ENCODE results near the gene SARM1. TPM values are rescaled to one million over a fixed set of nuclear protein-coding genes. Genes with fewer than 3 reads are reported as not detected.

SARM1 gene
- total and polyA plus RNA-seq, 2 of the 13 experiments (the other 11 are each of a cell fraction or from before 2014, with no cell fraction given) = 0.73 to 0.86 TPM

GRCh38 chr17:28342313-28342712 is 29.2 kb upstream of the SARM1 start:
- Histone ChIP-seq H3K4me2 (ENCODE audit: low read depth, low read length) (no peak overlapping the region), H3K79me2 (ENCODE audit: insufficient read depth, low read length) (peaks cover 11% of the 10 kb centered on the region), H3K27me3 (ENCODE audit: control insufficient read depth in 1 of 2, insufficient read depth in 2 of 2, low read length in 2 of 2) (no peaks in the 10 kb centered on the region), H3K4me3 (replicated peaks in 1 of 3; ENCODE audit: insufficient read depth in 1 of 3, low read depth in 2 of 3, low read length in 3 of 3) (no peak overlapping the region), H3K9me3 (ENCODE audit: low read length) (no peaks in the 10 kb centered on the region), H3K27ac (ENCODE audit: extremely low read length, insufficient read depth, low read length) (no peak overlapping the region), H4K20me1 (ENCODE audit: insufficient read depth, low read length) (no peaks in the 10 kb centered on the region; the same call in 1 of the 2 replicates), H3K36me3 (replicated peaks in 1 of 2; ENCODE audit: control insufficient read depth in 1 of 2, insufficient read depth in 2 of 2, low read length in 2 of 2) (peaks cover 28 to 52% of the 10 kb centered on the region in 2 experiments), H3K4me1 (ENCODE audit: insufficient read depth, low read length) (peaks cover 25% of the 10 kb centered on the region), H3K9ac (ENCODE audit: insufficient read depth, low read depth, low read length) (no peak overlapping the region), H2AFZ (ENCODE audit: low read length) (no peak overlapping the region)
- WGBS (ENCODE audit: low lambda C conversion rate) = over 99% methylated on average over 14 of the region's 14 CpGs
- no peak for ATAC-seq
- ChIA-PET POLR2A (no interaction called here), CTCF (ENCODE audit: low intra/inter-chr PET ratio, low total read pairs) (no interaction called here)
- FAIRE-seq = no peak
- intact Hi-C loops (cut with micrococcal nuclease; ENCODE audit: unreplicated experiment) = no loop called here
- no TSS peak for BruUV-seq (replicated peaks)
- no peak for DNase-seq (ENCODE audit: low spot score)
- in situ Hi-C loops (cut with HindIII; ENCODE audit: extremely low pct_ligation_motif_present, low pct_unique_long_range_greater_than_20kb) = no loop called here
- TF ChIP-seq ZNF367 (CRISPR knock-in tag; IDR thresholded peaks at IDR 0.05; ENCODE audit: borderline replicate concordance) (no peak), POLR2A (IDR thresholded peaks at IDR 0.05; ENCODE audit: insufficient read depth in 1 of 2, low read depth in 2 of 2, low read length in 2 of 2) (0 out of 4 replicates have a peak, but pooled peaks of 1 of the 2 experiments have one; percentile 35), CSRNP2 (CRISPR knock-in tag; conservative IDR thresholded peaks at IDR 0.05; ENCODE audit: low read depth) (no peak), SP1 (IDR thresholded peaks at IDR 0.05) (no peak), SP1 (CRISPR knock-in tag; IDR thresholded peaks at IDR 0.05) (no peak), TCF12 (IDR thresholded peaks at IDR 0.05) (no peak), TCF12 (CRISPR knock-in tag; IDR thresholded peaks at IDR 0.05) (no peak)

GRCh38 chr17:28343491-28343932 is 28.0 kb upstream of the SARM1 start:
- no peaks in the 10 kb centered on the region for H3K9me3 ChIP-seq (ENCODE audit: low read length)
- H2AFZ ChIP-seq (ENCODE audit: low read length) = no peak overlapping the region
- no peak for TF ChIP-seq ARID4A (CRISPR knock-in tag; IDR thresholded peaks at IDR 0.05; ENCODE audit: borderline replicate concordance)
- peak in 1 of 2 experiments; percentile 35; a peak in 1 of 4 replicates for TF ChIP-seq POLR2A (IDR thresholded peaks at IDR 0.05; ENCODE audit: insufficient read depth in 1 of 2, low read depth in 2 of 2, low read length in 2 of 2)
- no peak for TF ChIP-seq ZNF7 (CRISPR knock-in tag; IDR thresholded peaks at IDR 0.05)
- no peak for TF ChIP-seq ZNF878 (CRISPR knock-in tag; IDR thresholded peaks at IDR 0.05)
- TF ChIP-seq SMAD3 (CRISPR knock-in tag; IDR thresholded peaks at IDR 0.05) = no peak
- no peak for TF ChIP-seq KAT2B (IDR thresholded peaks at IDR 0.05; ENCODE audit: borderline replicate concordance, low read depth, low read length)
- TF ChIP-seq ZNF275 (CRISPR knock-in tag; IDR thresholded peaks at IDR 0.05; ENCODE audit: borderline replicate concordance) = no peak
- intact Hi-C loops (cut with micrococcal nuclease; ENCODE audit: unreplicated experiment) (no loop called here), in situ Hi-C loops (cut with HindIII; ENCODE audit: extremely low pct_ligation_motif_present, low pct_unique_long_range_greater_than_20kb) (no loop called here)
- H3K4me2 ChIP-seq (ENCODE audit: low read depth, low read length) = no peak overlapping the region
- ChIA-PET CTCF (ENCODE audit: low intra/inter-chr PET ratio, low total read pairs) (no interaction called here), POLR2A (interaction anchor here (1.2 to 5.7 kb wide), 2 partner anchors 8 to 73 kb away, joined by 4 to 68 read pairs; partner anchors contain the start of genes IFT20 and TNFAIP1)
- BruUV-seq (replicated peaks) = no TSS peak
- DNase-seq (ENCODE audit: low spot score) (no peak), FAIRE-seq (no peak), ATAC-seq (no peak)
- H3K4me3 ChIP-seq (replicated peaks in 1 of 3; ENCODE audit: insufficient read depth in 1 of 3, low read depth in 2 of 3, low read length in 3 of 3) = no peak overlapping the region
- peaks cover 30 to 62% of the 10 kb centered on the region in 2 experiments for H3K36me3 ChIP-seq (replicated peaks in 1 of 2; ENCODE audit: control insufficient read depth in 1 of 2, insufficient read depth in 2 of 2, low read length in 2 of 2)
- no peaks in the 10 kb centered on the region; the same call in 1 of the 2 replicates for H4K20me1 ChIP-seq (ENCODE audit: insufficient read depth, low read length)
- 87% methylated on average over 7 of the region's 10 CpGs for WGBS (ENCODE audit: low lambda C conversion rate)
- H3K79me2 ChIP-seq (ENCODE audit: insufficient read depth, low read length) = peaks cover 2% of the 10 kb centered on the region
- no peaks in the 10 kb centered on the region for H3K27me3 ChIP-seq (ENCODE audit: control insufficient read depth in 1 of 2, insufficient read depth in 2 of 2, low read length in 2 of 2)
- no peak overlapping the region for H3K27ac ChIP-seq (ENCODE audit: extremely low read length, insufficient read depth, low read length)
- peaks cover 26% of the 10 kb centered on the region for H3K4me1 ChIP-seq (ENCODE audit: insufficient read depth, low read length)
- no peak overlapping the region for H3K9ac ChIP-seq (ENCODE audit: insufficient read depth, low read depth, low read length)
